ENCODE results near the gene KRT10. TPM values are rescaled to one million over a fixed set of nuclear protein-coding genes. Genes with fewer than 3 reads are reported as not detected.
A peak's percentile ranks its signal among the peaks of the same experiment; 100 is the strongest.

KRT10 gene
- total RNA-seq, 1 donor: 3.8 TPM

GRCh38 chr17:40810494-40810893, 11.9 kb downstream of the KRT10 start:
- DNase-seq (ENCODE audit: low read depth in 2 of 3, low spot score in 2 of 3): no peak

- no peak for DNase-seq (ENCODE audit: low read depth in 2 of 3, low spot score in 2 of 3)
These were observed 12.5 kb downstream of the KRT10 start for GRCh38 chr17:40809721-40810421.

- DNase-seq (ENCODE audit: low read depth in 2 of 3, low spot score in 2 of 3): no peak
These were observed 16.3 kb downstream of the KRT10 start for GRCh38 chr17:40806131-40806530.

- peak; percentile 40 to 76 (median 67) for DNase-seq (ENCODE audit: low read depth in 2 of 3, low spot score in 2 of 3)
These were observed 18.8 kb downstream of the KRT10 start for GRCh38 chr17:40803617-40804082.

- no peak for DNase-seq (ENCODE audit: low read depth in 2 of 3, low spot score in 2 of 3)
These were observed 21.3 kb downstream of the KRT10 start for GRCh38 chr17:40801157-40801556.

- no peak for DNase-seq (ENCODE audit: low read depth in 2 of 3, low spot score in 2 of 3)
These were observed 22.0 kb downstream of the KRT10 start for GRCh38 chr17:40800381-40800780.

- DNase-seq (ENCODE audit: low read depth in 2 of 3, low spot score in 2 of 3): no peak
These were observed 22.6 kb downstream of the KRT10 start, which contains the start of gene KRT28 for GRCh38 chr17:40799859-40800258. Gene KRT28, minus strand, starts transcription at chr17:40799959. Its CDS starts 66 bp downstream, at chr17:40799893.

GRCh38 chr17:40796846-40797245, 25.6 kb downstream of the KRT10 start:
- DNase-seq (ENCODE audit: low read depth in 2 of 3, low spot score in 2 of 3): no peak

- DNase-seq (ENCODE audit: low read depth in 2 of 3, low spot score in 2 of 3): no peak
These were observed 27.3 kb downstream of the KRT10 start for GRCh38 chr17:40795019-40795667.

GRCh38 chr17:40794466-40794865, 27.9 kb downstream of the KRT10 start:
- no peak for DNase-seq (ENCODE audit: low read depth in 2 of 3, low spot score in 2 of 3)

GRCh38 chr17:40793832-40794231, 28.6 kb downstream of the KRT10 start:
- DNase-seq (ENCODE audit: low read depth in 2 of 3, low spot score in 2 of 3): no peak

- no peak for DNase-seq (ENCODE audit: low read depth in 2 of 3, low spot score in 2 of 3)
These were observed 30.5 kb downstream of the KRT10 start for GRCh38 chr17:40791787-40792436.

- DNase-seq (ENCODE audit: low read depth in 2 of 3, low spot score in 2 of 3): no peak
These were observed 31.3 kb downstream of the KRT10 start for GRCh38 chr17:40791111-40791510.

GRCh38 chr17:40782450-40782849, 40.0 kb downstream of the KRT10 start, which contains the start of gene KRT27:
Gene KRT27, minus strand, starts transcription at chr17:40782550. Its CDS starts 57 bp downstream, at chr17:40782493.
- DNase-seq (ENCODE audit: low read depth in 2 of 3, low spot score in 2 of 3): no peak

GRCh38 chr17:40779181-40779909, 43.1 kb downstream of the KRT10 start:
- DNase-seq (ENCODE audit: low read depth in 2 of 3, low spot score in 2 of 3): peak in 2 of 3 donors; percentile 20 to 26

- DNase-seq (ENCODE audit: low read depth in 2 of 3, low spot score in 2 of 3): no peak
These were observed 44.0 kb downstream of the KRT10 start for GRCh38 chr17:40778461-40778860.

- DNase-seq (ENCODE audit: low read depth in 2 of 3, low spot score in 2 of 3): no peak
These were observed 44.4 kb downstream of the KRT10 start for GRCh38 chr17:40777971-40778370.

- no peak for DNase-seq (ENCODE audit: low read depth in 2 of 3, low spot score in 2 of 3)
These were observed 45.0 kb downstream of the KRT10 start for GRCh38 chr17:40777459-40777858.

GRCh38 chr17:40775945-40776344, 46.5 kb downstream of the KRT10 start:
- no peak for DNase-seq (ENCODE audit: low read depth in 2 of 3, low spot score in 2 of 3)

- DNase-seq (ENCODE audit: low read depth in 2 of 3, low spot score in 2 of 3): no peak
These were observed 50.3 kb downstream of the KRT10 start, which contains the start of gene KRT26 for GRCh38 chr17:40772101-40772500. Gene KRT26, minus strand, starts transcription at chr17:40772201. Its CDS starts 88 bp downstream, at chr17:40772113.

All from hematopoietic multipotent progenitor cell (in vitro differentiated cells).